Gastroesophageal sphincter (tissue), 3 donors: ENCODE data around the gene VN1R2.

Source experiments
- EP300 ChIP-seq: sonication (generic); formaldehyde crosslinking; IDR thresholded peaks from one replicate; pipeline ENCODE4 v1.6.1; 2017; ENCODE audit warnings: antibody characterized with exemption, mild to moderate bottlenecking
- POLR2A ChIP-seq, 2 donors: fragments of 450-650 bp; IDR thresholded peaks; one replicate each; pipeline ENCODE4 v1.6.1; 2017; ENCODE audit warnings: antibody characterized with exemption in 2 of 2, mild to moderate bottlenecking in 2 of 2, moderate library complexity in 1 of 2
- POLR2AphosphoS5 ChIP-seq: sonication (generic); formaldehyde crosslinking; IDR thresholded peaks from one replicate; pipeline ENCODE4 v1.6.1; 2017; ENCODE audit warnings: antibody characterized with exemption
- TF ChIP-seq, protein P1 (sequence below), 4 experiments: fragments of 200-600 bp in 2 of 4; fragments of 450-650 bp in 2 of 4; sonication (generic) in 1 of 4; IDR thresholded peaks; one replicate each; pipeline ENCODE4 v1.5.1; 2017 to 2019; ENCODE audit warnings: antibody characterized with exemption in 4 of 4, mild to moderate bottlenecking in 2 of 4, moderate library complexity in 2 of 4

DNA sequence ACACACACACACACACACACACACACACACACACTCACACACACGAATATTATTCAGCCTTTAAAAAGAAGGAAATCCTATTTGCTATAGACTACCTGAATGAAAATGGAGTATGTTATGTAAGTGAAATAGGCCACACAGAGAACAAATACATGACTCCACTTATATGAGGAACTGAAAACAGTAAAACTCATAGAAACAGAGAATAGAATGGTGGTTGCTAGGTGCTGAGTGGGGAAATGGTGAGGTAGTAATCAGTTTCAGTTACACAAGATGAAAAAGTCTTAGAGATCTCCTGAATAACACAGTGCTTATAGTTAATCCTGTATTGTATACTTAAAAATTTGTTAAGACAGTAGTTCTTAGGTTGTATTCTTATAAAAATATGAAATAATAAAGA lies 11.6 kb upstream of the VN1R2 start:
- TF ChIP-seq, protein P1, sequence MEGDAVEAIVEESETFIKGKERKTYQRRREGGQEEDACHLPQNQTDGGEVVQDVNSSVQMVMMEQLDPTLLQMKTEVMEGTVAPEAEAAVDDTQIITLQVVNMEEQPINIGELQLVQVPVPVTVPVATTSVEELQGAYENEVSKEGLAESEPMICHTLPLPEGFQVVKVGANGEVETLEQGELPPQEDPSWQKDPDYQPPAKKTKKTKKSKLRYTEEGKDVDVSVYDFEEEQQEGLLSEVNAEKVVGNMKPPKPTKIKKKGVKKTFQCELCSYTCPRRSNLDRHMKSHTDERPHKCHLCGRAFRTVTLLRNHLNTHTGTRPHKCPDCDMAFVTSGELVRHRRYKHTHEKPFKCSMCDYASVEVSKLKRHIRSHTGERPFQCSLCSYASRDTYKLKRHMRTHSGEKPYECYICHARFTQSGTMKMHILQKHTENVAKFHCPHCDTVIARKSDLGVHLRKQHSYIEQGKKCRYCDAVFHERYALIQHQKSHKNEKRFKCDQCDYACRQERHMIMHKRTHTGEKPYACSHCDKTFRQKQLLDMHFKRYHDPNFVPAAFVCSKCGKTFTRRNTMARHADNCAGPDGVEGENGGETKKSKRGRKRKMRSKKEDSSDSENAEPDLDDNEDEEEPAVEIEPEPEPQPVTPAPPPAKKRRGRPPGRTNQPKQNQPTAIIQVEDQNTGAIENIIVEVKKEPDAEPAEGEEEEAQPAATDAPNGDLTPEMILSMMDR (IDR thresholded peaks at IDR 0.05), result no peak
- TF ChIP-seq POLR2A (IDR thresholded peaks at IDR 0.05) (no peak), POLR2AphosphoS5 (no peak), EP300 (no peak)
